ENCODE results near the gene MYT1.

Gene MYT1

GRCh38 chr20:64140061-64140931 is 24.0 kb upstream of the MYT1 start:
- DNase-seq (ENCODE audit: low read depth), result no peak

GRCh38 chr20:64140956-64141355 is 23.3 kb upstream of the MYT1 start:
- DNase-seq (ENCODE audit: low read depth), result no peak

GRCh38 chr20:64142590-64142989 is 21.7 kb upstream of the MYT1 start:
- no peak for DNase-seq (ENCODE audit: low read depth)

GRCh38 chr20:64143018-64143801 is 21.0 kb upstream of the MYT1 start:
- no peak for DNase-seq (ENCODE audit: low read depth)

GRCh38 chr20:64144144-64144912 is 19.9 kb upstream of the MYT1 start:
- no peak for DNase-seq (ENCODE audit: low read depth)

GRCh38 chr20:64145458-64146300 is 18.6 kb upstream of the MYT1 start:
- DNase-seq (ENCODE audit: low read depth), result no peak

- no peak for DNase-seq (ENCODE audit: low read depth)
These were observed 17.8 kb upstream of the MYT1 start for GRCh38 chr20:64146301-64146935.

GRCh38 chr20:64146936-64147477 is 17.2 kb upstream of the MYT1 start:
- no peak for DNase-seq (ENCODE audit: low read depth)

- DNase-seq (ENCODE audit: low read depth), result no peak
These were observed 15.7 kb upstream of the MYT1 start for GRCh38 chr20:64148581-64148980.

- no peak for DNase-seq (ENCODE audit: low read depth)
These were observed 15.1 kb upstream of the MYT1 start for GRCh38 chr20:64149141-64149540.

GRCh38 chr20:64149809-64150560 is 14.3 kb upstream of the MYT1 start:
- DNase-seq (ENCODE audit: low read depth), result no peak

- no peak for DNase-seq (ENCODE audit: low read depth)
These were observed 13.3 kb upstream of the MYT1 start for GRCh38 chr20:64150756-64151632.

GRCh38 chr20:64151633-64152530 is 12.4 kb upstream of the MYT1 start:
- no peak for DNase-seq (ENCODE audit: low read depth)

GRCh38 chr20:64152906-64153305 is 11.3 kb upstream of the MYT1 start:
- no peak for DNase-seq (ENCODE audit: low read depth)

GRCh38 chr20:64153410-64153809 is 10.8 kb upstream of the MYT1 start:
- no peak for DNase-seq (ENCODE audit: low read depth)

- no peak for DNase-seq (ENCODE audit: low read depth)
These were observed 10.2 kb upstream of the MYT1 start for GRCh38 chr20:64153861-64154589.

GRCh38 chr20:64154590-64155257 is 9.5 kb upstream of the MYT1 start:
- DNase-seq (ENCODE audit: low read depth), result no peak
